CD4-positive, alpha-beta T cell treated with Interleukin-6 for 4 hours (primary cell): ENCODE results near the gene ACADSB.

Experiments
- DNase-seq: peaks from one replicate; pipeline ENCODE4 v3.0.0-alpha.2; 2020; ENCODE audit warnings: mixed read lengths

The ACADSB gene

DNA sequence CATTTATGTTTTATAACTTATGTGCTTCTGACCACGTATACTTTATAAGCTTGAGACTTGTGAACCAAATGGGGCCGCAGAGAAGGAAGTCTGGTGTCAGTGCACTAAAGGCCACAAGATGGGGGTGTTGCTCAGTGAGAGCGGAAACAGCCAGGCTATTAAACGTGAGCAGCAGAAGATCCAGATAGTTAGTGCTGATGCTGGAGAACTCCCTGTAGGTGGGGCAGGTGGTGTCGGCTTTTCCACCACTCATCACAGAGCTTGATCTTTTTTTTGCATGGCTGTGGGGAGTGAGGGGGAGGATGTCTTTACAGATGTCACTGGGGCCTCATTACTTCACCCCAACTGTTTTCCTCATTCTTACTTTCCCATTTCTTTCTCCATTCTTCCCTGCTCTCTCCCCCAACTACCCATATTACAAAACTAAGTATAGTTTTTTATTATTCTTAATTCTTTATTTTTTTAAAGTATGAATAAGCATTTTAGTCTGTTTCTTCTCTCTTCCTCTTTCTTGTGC lies 34.7 kb downstream of the ACADSB start:
- peak; percentile 50 for DNase-seq

DNA sequence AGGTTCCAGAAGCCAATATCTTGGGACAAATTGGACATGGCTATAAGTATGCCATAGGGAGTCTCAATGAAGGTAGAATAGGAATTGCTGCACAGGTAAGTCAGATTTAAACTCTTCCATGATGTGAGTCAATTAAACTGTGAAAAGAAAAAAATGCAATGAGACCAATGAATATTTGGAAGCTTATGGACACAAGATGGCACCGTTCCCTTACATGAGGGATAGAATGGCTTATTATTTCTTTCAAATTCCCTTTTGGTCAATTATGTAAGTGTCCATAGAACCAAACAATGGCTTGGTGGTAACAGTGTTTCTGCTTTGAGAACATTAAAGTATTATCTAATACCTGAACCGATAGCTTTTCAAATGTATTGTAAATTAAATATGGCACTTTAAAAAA lies 35.6 kb downstream of the ACADSB start:
- no peak for DNase-seq

DNA sequence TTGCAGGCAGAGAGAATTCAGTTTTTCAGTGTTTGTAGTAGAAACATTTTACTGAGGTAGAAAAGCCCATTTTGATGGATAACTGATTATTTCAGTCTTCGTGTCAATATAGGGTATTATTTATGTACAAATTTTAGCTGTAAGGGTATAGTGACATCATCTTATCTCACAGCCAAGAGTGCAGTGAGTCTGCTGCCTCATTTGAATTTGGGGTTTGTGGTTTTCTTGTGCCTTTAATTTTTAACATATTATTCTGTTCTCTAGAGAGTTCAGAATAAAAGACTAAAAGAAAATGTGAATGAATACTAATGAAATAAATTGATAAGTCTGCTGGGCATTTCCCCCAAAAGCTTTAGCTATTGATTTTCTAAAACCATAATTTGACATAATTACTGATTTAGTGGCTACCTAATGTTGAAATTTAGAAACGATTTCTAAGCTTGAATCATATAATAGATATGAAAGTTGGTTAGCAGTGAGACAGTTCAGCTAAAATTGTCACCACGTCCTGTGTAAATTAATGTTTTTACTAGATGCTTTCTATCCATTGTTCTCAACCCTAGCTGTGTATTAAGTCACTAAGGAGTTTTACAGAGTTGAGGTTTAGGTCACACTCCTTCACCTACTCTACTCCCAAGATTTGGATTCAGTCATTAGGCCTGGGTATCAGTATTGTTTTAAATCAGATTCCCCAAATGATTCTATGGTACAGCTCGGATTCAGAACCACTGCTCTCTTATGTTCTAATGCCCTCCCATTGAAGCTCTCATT lies 37.3 kb downstream of the ACADSB start:
- no peak for DNase-seq

DNA sequence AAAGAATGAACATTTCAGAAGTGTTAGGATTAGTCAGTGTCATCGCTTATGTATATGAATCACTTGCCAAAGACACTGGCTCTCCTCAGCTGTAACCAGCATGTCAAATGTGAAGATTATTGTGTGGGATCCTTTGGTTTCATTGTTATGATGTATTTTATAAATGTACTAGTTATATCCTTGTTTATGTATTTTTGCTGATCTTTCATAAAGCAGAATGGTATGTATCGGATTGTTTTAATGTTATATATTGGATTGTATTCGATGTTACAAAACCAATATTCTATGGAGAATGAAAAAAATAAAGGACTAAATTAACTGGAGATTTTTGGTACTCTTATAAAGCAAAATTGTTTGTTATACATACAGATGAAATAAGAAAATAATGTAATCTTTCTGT lies 49.2 kb downstream of the ACADSB start:
- no peak for DNase-seq

DNA sequence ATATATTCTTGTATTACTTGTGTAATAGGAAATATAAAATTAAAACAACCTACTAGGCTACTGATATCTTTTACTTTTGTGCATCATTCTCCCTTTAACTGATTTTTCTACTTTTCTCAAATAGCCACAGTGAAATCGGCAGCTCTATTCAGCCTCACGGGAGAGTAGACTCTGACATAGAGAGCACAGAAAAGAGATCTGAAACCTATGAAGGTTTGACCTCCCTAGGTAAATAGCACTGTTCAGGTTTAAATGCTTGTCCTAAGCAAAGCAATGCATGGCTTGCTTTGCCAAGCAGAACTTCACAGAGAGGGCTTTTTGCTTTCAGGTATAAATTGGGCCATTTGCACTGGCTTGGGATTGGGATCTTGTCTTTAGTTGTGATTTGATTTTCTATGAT lies 53.1 kb downstream of the ACADSB start:
- no peak for DNase-seq

DNA sequence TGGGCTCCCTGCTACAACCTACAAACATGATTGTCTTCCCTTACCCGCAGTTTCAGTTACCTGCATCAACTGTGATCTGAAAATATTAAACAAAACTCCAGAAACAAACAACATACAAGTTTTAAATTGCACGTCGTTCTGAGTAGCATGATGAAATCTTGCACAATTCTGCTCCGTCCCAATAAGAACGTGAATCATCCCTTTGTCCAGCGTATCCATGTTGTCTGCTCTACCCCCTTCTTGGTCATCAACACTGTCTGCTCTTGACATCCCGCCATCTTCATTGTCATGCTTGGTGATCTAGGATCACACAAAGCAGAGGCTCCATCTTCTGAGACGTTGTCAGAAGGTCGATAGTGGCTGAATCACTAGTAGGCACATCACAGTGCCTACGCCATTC lies 53.9 kb downstream of the ACADSB start:
- DNase-seq = no peak

DNA sequence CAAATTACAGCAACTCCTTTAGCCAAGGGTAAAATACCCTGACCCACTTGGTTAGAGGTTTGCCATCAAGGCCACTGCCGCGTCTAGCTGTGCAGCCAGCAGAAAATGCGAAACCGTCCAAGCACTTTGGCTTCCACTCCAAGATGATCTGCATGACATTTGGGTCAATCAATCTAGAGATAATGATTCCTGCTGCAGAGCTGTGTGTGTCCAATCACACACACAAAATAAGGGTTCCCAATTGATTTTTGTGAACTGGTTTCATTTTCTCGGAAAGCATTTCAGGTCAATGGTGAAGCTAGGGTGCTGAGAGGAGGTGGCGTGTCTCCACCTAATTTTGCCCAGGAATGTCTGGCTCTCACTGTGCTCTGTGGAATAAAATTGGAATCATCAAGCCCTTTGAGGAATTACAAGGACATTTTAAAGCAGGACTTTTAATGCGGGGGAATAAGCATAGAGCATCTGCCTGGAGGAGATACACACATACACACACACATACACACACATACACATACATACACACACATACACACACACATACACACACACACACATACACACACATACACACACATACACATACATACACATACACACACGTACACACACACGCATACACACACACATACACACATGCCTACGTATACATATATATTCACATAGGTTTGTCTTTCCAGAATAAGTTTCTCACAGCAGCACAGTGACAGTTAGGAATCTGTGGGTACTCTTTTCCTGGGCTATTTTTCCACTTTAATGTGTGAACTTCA lies 59.5 kb downstream of the ACADSB start:
- no peak for DNase-seq

DNA sequence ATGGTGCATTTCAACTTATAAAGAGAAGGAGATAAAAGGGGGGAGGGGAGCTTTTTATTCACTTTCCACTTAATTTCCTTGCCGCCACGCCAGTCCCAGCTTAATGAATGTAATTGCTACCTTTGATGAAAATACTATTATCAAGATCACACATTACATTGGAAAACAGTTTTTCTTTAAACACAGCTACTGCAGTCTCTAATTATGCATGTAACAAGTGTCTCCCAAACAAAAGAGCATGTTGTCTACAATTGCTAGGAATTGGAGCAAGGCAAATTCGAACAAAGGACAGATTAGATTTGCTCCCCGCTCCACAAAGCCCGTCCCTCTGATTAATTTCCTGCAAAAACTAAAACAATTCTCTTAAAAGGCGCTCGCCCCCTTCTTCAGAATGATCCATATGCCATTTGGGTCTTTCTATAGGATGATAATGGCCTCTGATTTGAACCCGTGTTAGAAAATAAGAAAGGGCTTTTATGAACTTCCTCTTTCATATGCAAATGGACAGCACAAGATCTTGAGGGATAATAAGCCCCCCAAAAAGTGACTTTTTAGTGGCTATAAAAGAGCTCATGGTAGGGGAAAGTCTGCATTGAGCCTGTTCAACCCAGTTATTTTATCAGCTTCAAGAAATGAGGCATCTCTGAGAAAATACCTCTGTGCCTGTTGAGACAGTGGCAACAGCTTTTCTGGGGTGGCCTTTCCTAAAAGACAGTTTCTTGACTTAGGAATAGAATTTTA lies 60.6 kb downstream of the ACADSB start:
- DNase-seq = no peak

DNA sequence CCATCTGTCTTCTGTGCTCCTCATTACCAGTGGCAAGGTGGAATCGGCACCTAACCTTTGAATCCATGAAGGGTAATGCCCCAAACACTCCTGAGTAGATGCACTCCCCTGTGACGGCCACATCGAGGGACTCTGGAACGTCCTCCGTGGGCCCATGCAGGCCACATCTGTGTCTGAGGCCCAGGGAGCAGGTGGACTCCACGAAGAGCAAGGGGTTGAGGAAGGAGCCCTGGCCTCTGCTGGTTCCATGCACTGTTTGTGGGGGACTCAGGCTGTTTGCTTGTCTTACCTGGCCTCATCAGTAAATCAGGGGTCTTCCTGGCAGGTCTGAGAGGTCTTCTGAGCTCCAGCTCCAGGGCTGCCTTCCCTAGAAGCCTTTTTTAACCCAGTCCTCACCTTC lies 64.4 kb downstream of the ACADSB start:
- DNase-seq = no peak

DNA sequence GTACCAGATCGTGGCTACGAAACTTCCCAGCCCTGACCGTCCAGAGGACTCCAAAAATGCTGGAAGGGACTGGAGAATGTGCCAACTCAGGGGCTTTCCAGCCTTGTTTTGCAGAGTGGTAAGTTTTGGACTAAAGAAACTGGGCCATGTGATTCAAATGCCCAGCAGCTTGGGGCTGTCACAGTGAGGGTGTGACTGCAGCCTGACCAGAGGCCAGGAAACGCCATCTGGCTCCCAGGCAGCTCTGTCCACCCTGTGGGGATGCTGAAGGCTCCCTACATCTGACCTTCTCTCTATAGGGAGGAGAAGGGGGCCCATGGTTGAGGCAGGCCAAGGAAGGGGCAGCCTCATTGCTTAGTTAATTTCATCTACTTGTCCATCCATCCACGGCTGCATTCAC lies 65.4 kb downstream of the ACADSB start:
- DNase-seq = no peak

DNA sequence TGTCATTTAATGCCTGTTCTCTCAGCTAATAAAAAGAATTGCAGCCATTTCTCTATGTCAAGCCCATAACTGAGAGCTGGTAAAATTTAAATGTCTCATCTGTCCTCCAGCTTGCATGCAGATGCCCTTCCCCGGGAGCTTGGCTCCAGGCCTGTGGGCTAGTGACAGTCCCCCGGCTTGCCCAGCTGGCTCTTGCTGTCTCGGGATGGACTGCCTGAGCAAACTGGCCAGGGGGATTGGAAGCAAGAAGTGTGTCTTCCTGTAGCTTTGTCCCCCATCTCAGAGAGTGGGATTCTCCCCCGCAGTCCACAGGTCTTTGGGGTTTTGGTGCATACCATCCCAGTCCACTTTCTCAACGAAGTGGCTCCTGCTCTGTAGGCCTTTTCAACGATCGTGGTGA lies 73.1 kb downstream of the ACADSB start:
- no peak for DNase-seq

DNA sequence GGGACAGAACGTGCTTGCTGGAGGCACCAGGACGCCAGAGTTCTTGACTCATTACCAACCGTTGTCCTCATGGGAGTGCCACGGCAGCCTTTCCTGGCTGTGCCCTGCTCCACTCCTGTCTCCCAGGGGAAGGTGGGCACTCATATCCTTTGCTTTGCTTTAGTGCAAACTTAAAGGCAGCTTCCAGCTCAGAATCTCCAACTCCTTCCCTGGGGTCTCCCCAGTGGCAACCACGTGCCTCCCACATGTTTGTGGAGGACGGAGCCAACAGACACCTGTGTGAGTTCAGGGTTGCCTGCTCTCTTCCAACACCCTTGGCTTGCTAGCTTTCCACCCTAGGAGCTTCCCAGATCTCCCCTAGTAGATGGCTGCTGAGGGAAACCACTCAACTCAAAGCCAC lies 75.0 kb downstream of the ACADSB start:
- DNase-seq = no peak

DNA sequence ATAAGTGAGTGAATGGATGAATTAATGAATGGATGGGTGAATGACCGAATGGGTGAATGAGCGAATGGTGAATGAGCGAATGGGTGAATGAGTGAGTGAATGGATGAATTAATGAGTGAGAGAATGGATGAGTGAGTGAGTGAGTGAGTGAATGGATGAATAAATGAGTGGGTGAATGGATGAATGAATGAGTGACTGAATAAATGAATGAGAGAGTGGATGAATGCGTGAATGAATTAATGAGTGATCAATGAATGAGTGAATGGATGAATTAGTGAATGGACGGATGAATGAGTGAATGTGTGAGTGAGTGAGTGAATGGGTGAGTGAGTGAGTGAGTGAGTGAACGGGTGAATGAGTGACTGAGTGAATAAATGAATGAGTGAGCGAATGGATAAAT lies 77.5 kb downstream of the ACADSB start:
- no peak for DNase-seq

DNA sequence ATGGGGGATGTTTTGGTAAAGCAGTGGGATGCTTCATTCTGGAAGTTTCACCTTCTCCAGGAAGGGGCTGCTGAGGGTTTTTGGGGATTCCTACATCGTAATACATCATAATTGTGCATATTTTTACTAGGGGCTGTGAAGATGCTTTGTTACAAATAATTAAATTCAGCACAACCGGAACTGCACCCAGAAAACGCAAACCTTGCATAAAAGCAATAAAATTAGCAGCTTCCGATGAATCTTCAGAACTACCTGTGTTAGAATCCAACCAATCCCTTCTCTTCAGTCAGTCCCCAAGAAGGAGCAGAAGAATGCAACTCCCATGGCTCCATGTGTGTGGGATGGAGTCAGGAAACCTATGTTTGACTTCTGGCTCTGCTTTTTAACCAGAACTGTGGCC lies 78.5 kb downstream of the ACADSB start:
- DNase-seq = no peak

DNA sequence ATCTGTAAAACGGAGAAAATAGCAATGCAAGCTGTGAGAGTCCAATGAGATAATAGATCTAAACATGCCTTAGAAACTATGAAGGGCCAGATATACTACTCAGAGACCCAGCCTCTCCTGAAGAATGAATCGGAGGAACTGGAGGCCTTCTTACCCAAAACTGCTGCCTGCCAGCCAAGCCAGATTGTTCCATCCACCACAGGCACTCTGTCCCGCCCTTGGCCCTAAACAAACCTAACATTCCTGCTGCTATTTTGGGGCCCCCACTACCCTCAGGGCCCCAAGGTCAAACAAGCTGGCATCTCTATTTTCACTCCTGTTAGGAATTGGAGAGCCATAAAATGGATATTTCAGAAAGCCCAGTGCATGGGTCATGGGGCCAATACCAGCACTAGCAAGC lies 79.0 kb downstream of the ACADSB start:
- DNase-seq = no peak

DNA sequence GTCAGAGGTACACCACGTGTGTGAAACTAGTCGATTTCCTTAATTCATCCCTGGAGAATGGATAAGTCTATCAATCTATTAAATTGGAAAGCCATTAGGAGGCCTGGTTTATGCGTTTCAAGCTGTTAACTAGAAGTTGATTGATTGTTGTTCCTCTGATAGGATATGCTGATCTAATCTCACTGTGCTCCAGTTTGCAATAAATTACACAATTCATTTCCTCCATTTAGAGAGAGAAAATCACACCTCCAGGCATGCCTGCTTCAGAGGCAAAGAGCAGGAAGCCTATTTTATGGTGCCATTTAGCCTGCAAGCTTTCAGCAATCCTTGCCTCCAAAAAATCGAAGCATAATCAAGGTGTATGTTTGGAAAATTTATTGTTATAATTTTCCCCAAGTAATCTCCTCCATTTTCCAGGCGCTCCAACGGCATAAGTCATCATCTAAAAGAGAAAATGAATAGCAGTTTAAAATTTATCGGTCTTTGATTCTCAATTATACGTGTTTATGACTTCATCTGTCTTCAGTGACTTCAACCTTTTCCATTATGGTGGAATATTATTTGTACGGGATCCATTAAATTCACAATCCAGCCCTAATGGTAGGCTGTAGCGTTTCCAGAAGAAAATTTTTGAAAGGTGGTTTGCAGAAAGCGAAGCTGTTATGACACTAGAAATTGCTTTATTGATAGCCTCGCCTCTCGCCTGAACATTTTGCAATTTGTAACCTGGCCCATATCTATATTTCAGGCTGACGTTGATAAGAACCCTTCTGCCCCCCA lies 84.0 kb downstream of the ACADSB start:
- no peak for DNase-seq

DNA sequence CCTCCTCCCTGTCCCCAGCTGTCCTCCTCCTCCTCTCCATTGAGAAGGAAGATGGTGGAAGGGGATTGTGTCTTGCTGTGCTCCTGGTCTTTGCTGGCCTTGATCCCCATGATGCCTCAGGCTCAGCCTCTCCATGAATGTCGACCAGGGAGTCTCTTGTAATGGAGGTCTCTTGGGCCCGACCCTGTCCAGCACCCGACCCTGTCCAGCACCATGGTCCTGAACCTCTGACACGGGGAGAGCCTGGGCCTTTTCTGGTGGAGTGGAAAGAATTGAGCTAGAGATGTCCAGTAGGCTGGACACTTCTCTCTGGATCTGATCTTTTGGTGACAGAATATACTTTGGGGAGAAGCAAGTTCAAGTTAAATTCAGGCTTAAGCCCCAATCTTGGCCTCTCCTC lies 84.7 kb downstream of the ACADSB start:
- DNase-seq = no peak

DNA sequence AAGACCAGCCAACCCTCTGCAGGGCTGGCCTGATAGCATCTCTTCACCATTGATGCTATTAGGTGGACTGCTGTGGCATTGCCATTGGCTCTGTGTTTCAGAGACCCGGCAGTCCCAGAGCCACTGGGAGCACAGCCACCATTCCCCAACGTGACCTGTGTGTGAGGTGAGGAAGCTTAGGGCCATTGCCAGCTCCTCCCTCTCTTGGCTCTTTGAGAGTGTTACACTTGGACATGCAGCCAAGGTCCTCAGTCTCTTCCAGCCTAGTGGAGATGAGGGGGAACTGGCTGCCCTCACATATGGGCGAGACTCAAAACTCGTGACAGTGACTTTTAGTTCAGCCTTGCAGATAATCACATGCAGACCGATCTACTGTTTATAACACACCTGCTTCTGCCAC lies 87.6 kb downstream of the ACADSB start:
- DNase-seq = no peak

DNA sequence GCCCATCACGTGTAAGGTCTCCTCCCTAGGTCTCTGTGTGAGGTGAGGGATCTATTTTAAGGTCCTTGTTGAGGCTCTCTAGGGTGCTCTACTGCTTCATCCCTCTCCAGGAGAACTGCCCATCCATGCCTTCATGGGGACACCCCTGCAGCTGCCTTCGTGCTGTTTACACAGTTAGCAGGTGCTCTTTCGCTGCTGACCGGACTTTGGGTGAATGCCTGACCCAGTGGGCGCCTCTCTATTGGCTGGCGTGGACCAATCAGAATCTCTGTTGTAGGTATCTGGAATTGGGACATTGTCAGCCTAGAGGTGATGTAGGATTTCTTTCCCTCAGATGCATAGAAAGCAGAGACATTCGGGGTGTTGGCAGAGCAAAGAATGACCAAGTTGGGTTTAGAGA lies 88.2 kb downstream of the ACADSB start:
- no peak for DNase-seq

DNA sequence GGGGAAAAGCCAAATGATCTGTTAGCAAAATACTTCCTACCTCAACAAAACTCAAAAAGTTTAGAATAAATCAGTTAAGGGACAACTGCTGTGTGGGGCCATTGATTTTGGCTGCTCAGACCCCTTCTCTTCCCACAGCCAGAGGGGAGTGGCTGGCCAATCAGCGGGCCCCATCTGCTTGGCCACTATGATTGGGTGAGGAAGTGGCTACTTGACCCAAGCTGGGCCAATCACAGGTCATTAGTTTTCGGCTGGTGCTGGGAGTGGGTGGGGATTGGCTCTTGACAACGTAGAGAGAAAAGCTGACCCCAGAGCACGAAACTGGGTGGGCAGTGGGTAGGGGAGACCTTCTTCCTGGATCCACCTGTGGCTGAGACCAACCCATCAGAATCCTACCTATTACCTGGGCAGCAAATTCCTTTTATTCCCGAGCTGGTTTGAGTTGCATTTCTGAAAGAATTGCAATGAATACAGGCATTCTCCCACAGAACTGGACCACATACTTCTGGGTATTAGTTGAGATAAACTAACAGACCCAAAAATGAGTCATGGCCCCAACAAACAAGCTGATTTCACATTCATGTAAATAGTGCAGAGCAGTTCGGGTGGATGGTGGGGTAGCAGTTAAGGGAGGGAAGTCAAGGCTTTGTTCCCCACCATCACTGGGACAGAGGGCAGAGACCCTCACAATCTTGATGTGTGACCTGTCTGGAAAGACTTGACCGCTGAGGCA lies 91.4 kb downstream of the ACADSB start:
- no peak for DNase-seq

DNA sequence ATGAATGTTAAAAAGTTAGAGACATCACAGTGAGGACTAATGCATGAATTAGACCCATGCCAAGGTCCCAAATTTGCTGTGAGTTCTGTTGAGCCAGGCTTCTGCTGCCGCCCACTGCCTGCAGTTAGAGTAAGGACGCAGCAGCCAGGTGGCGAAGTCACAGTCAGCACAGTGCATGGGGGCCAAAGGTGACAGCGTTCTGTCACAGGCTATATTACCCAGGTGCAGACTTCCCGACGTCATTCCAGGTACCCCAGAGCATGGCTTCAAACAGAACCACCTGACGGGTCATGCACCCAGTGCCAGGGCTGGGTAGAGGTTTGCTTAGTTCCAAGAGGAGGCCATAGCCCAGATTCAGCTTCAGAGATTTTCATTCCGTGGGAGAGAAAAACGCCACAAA lies 93.1 kb downstream of the ACADSB start:
- DNase-seq = no peak

DNA sequence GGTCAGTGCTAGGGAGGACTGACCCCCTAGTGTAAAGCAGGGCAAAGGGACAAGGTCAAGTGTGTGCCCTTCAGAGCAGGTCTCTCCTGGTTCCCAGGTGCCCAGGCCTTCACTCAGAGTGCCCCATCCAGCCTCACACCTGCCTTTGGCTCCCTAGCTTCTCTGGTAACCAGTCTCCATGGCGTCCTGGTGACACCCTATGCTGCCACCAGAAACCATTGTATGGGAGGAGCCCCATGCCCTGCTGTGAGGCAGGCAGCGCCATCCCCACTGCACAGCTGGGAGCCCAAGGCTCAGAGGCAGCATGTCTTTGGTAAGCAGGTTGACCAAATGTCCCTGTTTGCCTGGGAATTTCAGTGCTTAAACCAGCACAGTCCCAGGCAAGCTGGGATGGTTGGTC lies 93.9 kb downstream of the ACADSB start:
- DNase-seq = no peak
